Measurements from ENCODE around the gene ZNF652. TPM values are rescaled to one million over a fixed set of nuclear protein-coding genes. Genes with fewer than 3 reads are reported as not detected.
"Not testable (repeated sequence)": the region's sequence is repeated elsewhere in the genome, so short reads cannot be mapped to it uniquely, and the experiment has no call there.

Gene ZNF652
- total RNA-seq, 1 donor from 2014 or later = 26.8 TPM

- DNase-seq (ENCODE audit: low read depth) = no peak
Measured at GRCh38 chr17:49278076-49278475, 84.0 kb downstream of the ZNF652 start.

GRCh38 chr17:49277638-49278037 lies 84.4 kb downstream of the ZNF652 start:
- Histone ChIP-seq H3K9me3 (ENCODE audit: insufficient read depth, low read depth, low read length) (peaks cover 4% of the 10 kb centered on the region), H4K20me1 (ENCODE audit: insufficient read depth, low read length) (no peaks in the 10 kb centered on the region), H3K79me2 (ENCODE audit: insufficient read depth, low read length) (no peaks in the 10 kb centered on the region), H3K4me2 (ENCODE audit: low read length) (no peak overlapping the region), H3K9ac (ENCODE audit: low read length) (no peak overlapping the region), H3K36me3 (ENCODE audit: insufficient read depth, low read length) (no peaks in the 10 kb centered on the region), H2AFZ (ENCODE audit: low read depth, low read length) (no peak overlapping the region), H3K4me3 (ENCODE audit: insufficient read depth, low read depth, low read length) (no peak overlapping the region), H3K4me1 (ENCODE audit: insufficient read depth, low read length) (no peaks in the 10 kb centered on the region), H3K27me3 (ENCODE audit: insufficient read depth, low read length) (no peaks in the 10 kb centered on the region), H3K27ac (ENCODE audit: low read depth, low read length) (no peak overlapping the region)
- DNase-seq (ENCODE audit: low read depth) (no peak), FAIRE-seq (no peak)
- peaks cover 9% of the 10 kb centered on the region for H3K27me3 Mint-ChIP-seq (ENCODE audit: low read depth, unreplicated experiment)
- no peaks in the 10 kb centered on the region for H3K9me3 Mint-ChIP-seq (ENCODE audit: unreplicated experiment)
- H3K4me3 Mint-ChIP-seq (ENCODE audit: unreplicated experiment) = no peak overlapping the region
- peaks cover 3% of the 10 kb centered on the region for H3K36me3 Mint-ChIP-seq (ENCODE audit: low read depth, unreplicated experiment)
- peaks cover 8% of the 10 kb centered on the region for H3K4me1 Mint-ChIP-seq (ENCODE audit: low read depth, unreplicated experiment)
- no peak overlapping the region for H3K27ac Mint-ChIP-seq (ENCODE audit: unreplicated experiment)
- TF ChIP-seq CTCF (IDR thresholded peaks at IDR 0.05; ENCODE audit: insufficient read depth, low read depth, low read length) (no peak), EZH2 (IDR thresholded peaks at IDR 0.05; ENCODE audit: insufficient read depth, low read length) (no peak)

More at GRCh38 chr17:49278076-49278475, 84.0 kb downstream of the ZNF652 start:
- no peak for TF ChIP-seq CTCF (IDR thresholded peaks at IDR 0.05; ENCODE audit: insufficient read depth, low read depth, low read length)
- no peak for TF ChIP-seq EZH2 (IDR thresholded peaks at IDR 0.05; ENCODE audit: insufficient read depth, low read length)
- FAIRE-seq = no peak
- H3K4me3 Mint-ChIP-seq (ENCODE audit: unreplicated experiment) = no peak overlapping the region
- peaks cover 8% of the 10 kb centered on the region for H3K4me1 Mint-ChIP-seq (ENCODE audit: low read depth, unreplicated experiment)
- no peaks in the 10 kb centered on the region for H3K79me2 ChIP-seq (ENCODE audit: insufficient read depth, low read length)
- H3K4me2 ChIP-seq (ENCODE audit: low read length) = no peak overlapping the region
- no peaks in the 10 kb centered on the region for H4K20me1 ChIP-seq (ENCODE audit: insufficient read depth, low read length)
- H3K9me3 ChIP-seq (ENCODE audit: insufficient read depth, low read depth, low read length) = peaks cover 4% of the 10 kb centered on the region
- peaks cover 9% of the 10 kb centered on the region for H3K27me3 Mint-ChIP-seq (ENCODE audit: low read depth, unreplicated experiment)
- no peak overlapping the region for H3K9ac ChIP-seq (ENCODE audit: low read length)
- H3K27ac ChIP-seq (ENCODE audit: low read depth, low read length) = no peak overlapping the region
- H3K27ac Mint-ChIP-seq (ENCODE audit: unreplicated experiment) = no peak overlapping the region
- H3K27me3 ChIP-seq (ENCODE audit: insufficient read depth, low read length) = no peaks in the 10 kb centered on the region
- H3K4me1 ChIP-seq (ENCODE audit: insufficient read depth, low read length) = no peaks in the 10 kb centered on the region
- H2AFZ ChIP-seq (ENCODE audit: low read depth, low read length) = no peak overlapping the region
- H3K36me3 ChIP-seq (ENCODE audit: insufficient read depth, low read length) = no peaks in the 10 kb centered on the region
- no peak overlapping the region for H3K4me3 ChIP-seq (ENCODE audit: insufficient read depth, low read depth, low read length)
- H3K36me3 Mint-ChIP-seq (ENCODE audit: low read depth, unreplicated experiment) = peaks cover 3% of the 10 kb centered on the region
- no peaks in the 10 kb centered on the region for H3K9me3 Mint-ChIP-seq (ENCODE audit: unreplicated experiment)

- not testable (repeated sequence) for H3K27me3 ChIP-seq (ENCODE audit: insufficient read depth, low read length); H3K36me3 Mint-ChIP-seq (ENCODE audit: low read depth, unreplicated experiment); FAIRE-seq; H3K36me3 ChIP-seq (ENCODE audit: insufficient read depth, low read length); H4K20me1 ChIP-seq (ENCODE audit: insufficient read depth, low read length); H3K4me3 Mint-ChIP-seq (ENCODE audit: unreplicated experiment); H3K27ac Mint-ChIP-seq (ENCODE audit: unreplicated experiment); H2AFZ ChIP-seq (ENCODE audit: low read depth, low read length); DNase-seq (ENCODE audit: low read depth); H3K27me3 Mint-ChIP-seq (ENCODE audit: low read depth, unreplicated experiment); H3K9me3 ChIP-seq (ENCODE audit: insufficient read depth, low read depth, low read length); H3K4me1 Mint-ChIP-seq (ENCODE audit: low read depth, unreplicated experiment); H3K4me2 ChIP-seq (ENCODE audit: low read length); H3K4me3 ChIP-seq (ENCODE audit: insufficient read depth, low read depth, low read length); H3K4me1 ChIP-seq (ENCODE audit: insufficient read depth, low read length); H3K9me3 Mint-ChIP-seq (ENCODE audit: unreplicated experiment); H3K27ac ChIP-seq (ENCODE audit: low read depth, low read length); H3K9ac ChIP-seq (ENCODE audit: low read length); H3K79me2 ChIP-seq (ENCODE audit: insufficient read depth, low read length)
Measured at GRCh38 chr17:49275981-49276380, 86.1 kb downstream of the ZNF652 start.

Data from astrocyte (in vitro differentiated cells and primary cell).